K562 (cell line): ENCODE results near the gene CSAD. TPM values are rescaled to one million over a fixed set of nuclear protein-coding genes. Genes with fewer than 3 reads are reported as not detected.

Source experiments
- ARNT ChIP-seq, 2 experiments: fragments of 450-650 bp; IDR thresholded peaks; 2 replicates each; pipeline ENCODE4 v1.6.1; 2016; ENCODE audit warnings: mild to moderate bottlenecking in 1 of 2
- BRD9 ChIP-seq: fragments of 450-650 bp; IDR thresholded peaks from 2 replicates; pipeline ENCODE4 v1.6.1; 2018; ENCODE audit warnings: low read depth; ENCODE audit not compliant: partially characterized antibody
- ELF1 ChIP-seq: fragments of 200-800 bp; sonication (Bioruptor generic); IDR thresholded peaks from 2 replicates; pipeline ENCODE4 v1.6.1; 2016; ENCODE audit warnings: missing genetic modification characterization, missing compliant biosample characterization
- ELF4 ChIP-seq: fragments of 450-650 bp; formaldehyde crosslinking; IDR thresholded peaks from 2 replicates; pipeline ENCODE4 v1.4.0; 2022; ENCODE audit warnings: missing genetic modification characterization
- GATAD2A ChIP-seq: fragments of 450-650 bp; IDR thresholded peaks from 2 replicates; pipeline ENCODE4 v1.6.1; 2017
- HOMEZ ChIP-seq: fragments of 250-450 bp; sonication (Bioruptor Pico); IDR thresholded peaks from 2 replicates; pipeline ENCODE4 v1.4.0; 2020; ENCODE audit warnings: mild to moderate bottlenecking, moderate library complexity
- JUND ChIP-seq, 2 experiments: IDR thresholded peaks; 2 replicates in 1 of 2; 3 replicates in 1 of 2; pipeline ENCODE4 v1.6.1; 2011; ENCODE audit warnings: borderline replicate concordance in 2 of 2, low read depth in 2 of 2, low read length in 2 of 2, improper control_type of control experiment in 1 of 2, missing biosample characterization in 1 of 2, missing genetic modification characterization in 1 of 2, missing genetic modification reagents in 1 of 2
- MTA3 ChIP-seq: fragments of 450-650 bp; formaldehyde crosslinking; IDR thresholded peaks from 2 replicates; pipeline ENCODE4 v1.6.1; 2017; ENCODE audit warnings: mild to moderate bottlenecking, borderline replicate concordance
- NR2C2 ChIP-seq, 2 experiments: fragments of 200-800 bp in 1 of 2; sonication (Bioruptor generic) in 1 of 2; sonication (generic) in 1 of 2; formaldehyde crosslinking in 1 of 2; IDR thresholded peaks; 2 replicates each; pipeline versions ENCODE4 v1.6.1 to v1.8.0; 2016 to 2022; ENCODE audit warnings: mild to moderate bottlenecking in 1 of 2, missing compliant biosample characterization in 1 of 2, missing genetic modification characterization in 1 of 2, missing genetic modification reagents in 1 of 2
- PKNOX1 ChIP-seq: fragments of 450-650 bp; IDR thresholded peaks from 2 replicates; pipeline ENCODE4 v1.6.1; 2016
- SMARCA5 ChIP-seq: fragments of 450-650 bp; IDR thresholded peaks from 2 replicates; pipeline ENCODE4 v1.6.1; 2016
- SMARCE1 ChIP-seq: fragments of 450-650 bp; IDR thresholded peaks from 2 replicates; pipeline ENCODE4 v1.7.1; 2016; ENCODE audit warnings: mild to moderate bottlenecking
- SREBF1 ChIP-seq: fragments of 150-350 bp; IDR thresholded peaks from 2 replicates; pipeline ENCODE4 v1.6.1; 2014; ENCODE audit warnings: antibody characterized with exemption, low read depth, low read length, borderline replicate concordance
- TAF1 ChIP-seq: IDR thresholded peaks from 2 replicates; pipeline ENCODE4 v1.6.1; 2011; ENCODE audit warnings: mild to moderate bottlenecking, low read length, moderate library complexity; ENCODE audit not compliant: insufficient read depth, control insufficient read depth, severe bottlenecking; ENCODE audit errors: extremely low read depth
- TSHZ1 ChIP-seq: fragments of 250-450 bp; sonication (Bioruptor Pico); IDR thresholded peaks from 2 replicates; pipeline ENCODE4 v1.4.0; 2020; ENCODE audit warnings: mild to moderate bottlenecking, moderate library complexity
- ZBTB7A ChIP-seq: IDR thresholded peaks from 2 replicates; pipeline ENCODE4 v1.6.1; 2011; ENCODE audit warnings: low read depth, mild to moderate bottlenecking, low read length, moderate library complexity, borderline replicate concordance; ENCODE audit not compliant: control insufficient read depth
- ZNF583 ChIP-seq: fragments of 250-450 bp; sonication (Bioruptor Pico); IDR thresholded peaks from 2 replicates; pipeline ENCODE4 v1.4.0; 2020
- ZNF830 ChIP-seq: fragments of 250-450 bp; sonication (Bioruptor Pico); IDR thresholded peaks from 2 replicates; pipeline ENCODE4 v1.5.0; 2021; ENCODE audit warnings: mild to moderate bottlenecking
- polyA plus RNA-seq, 8 experiments: library from polyadenylated mRNA; depleted of rRNA in 4 of 8; stranded (reverse) in 5 of 8; unstranded in 3 of 8; fragments of >200 nt; fragmentation: Nextera tagmentation in 2 of 8; fragmentation: Illumina TruSeq in 1 of 8; extraction: Ambion mirVana in 2 of 8; extraction: Trizol in 1 of 8; gene quantifications; 2 replicates each; pipeline versions ENCODE4 v1.2.1 to v1.2.3, GENCODE V29; 2011 to 2014; ENCODE audit warnings: inconsistent platforms in 1 of 8, missing spikeins in 1 of 8
- total RNA-seq, 7 experiments: library from RNA; depleted of rRNA in 6 of 7; stranded (reverse); fragments of >200 nt in 6 of 7; fragmentation: Illumina TruSeq in 2 of 7; extraction: Trizol in 2 of 7; gene quantifications; 2 replicates each; pipeline versions ENCODE4 v1.2.1 to v1.2.3, GENCODE V29; 2011 to 2021; ENCODE audit warnings: low replicate concordance in 1 of 7

Gene CSAD
- total and polyA plus RNA-seq, 9 of the 15 experiments (the other 6 are each of a cell fraction or from before 2014, with no cell fraction given) = 1.8 to 19.6 (median 8.1) TPM

- TF ChIP-seq BRD9 (peak; percentile 87), TSHZ1 (CRISPR knock-in tag) (no peak), ELF4 (CRISPR knock-in tag) (0 out of 2 replicates have a peak, but pooled peaks have one; percentile 50), SMARCA5 (peak; percentile 71; the same call in 1 of the 2 replicates), MTA3 (peak; percentile 89; the same call in 1 of the 2 replicates), HOMEZ (CRISPR knock-in tag) (no peak), GATAD2A (peak; percentile 81), SREBF1 (no peak), SMARCE1 (peak; percentile 57), JUND (IDR thresholded peaks at IDR 0.05; ENCODE audit: borderline replicate concordance, low read depth, low read length) (0 out of 2 replicates have a peak, but pooled peaks have one; percentile 1), JUND (tag; IDR thresholded peaks at IDR 0.05; ENCODE audit: borderline replicate concordance, low read depth, low read length) (no peak), ZBTB7A (peak; percentile 67; the same call in 1 of the 2 replicates), ZNF830 (CRISPR knock-in tag) (0 out of 2 replicates have a peak, but pooled peaks have one; percentile 68), ARNT (IDR thresholded peaks at IDR 0.05) (0 out of 4 replicates have a peak, but pooled peaks of 1 of the 2 experiments have one; percentile 55), ELF1 (tag) (peak; percentile 69), TAF1 (peak; percentile 77), PKNOX1 (0 out of 2 replicates have a peak, but pooled peaks have one; percentile 23), NR2C2 (CRISPR knock-in tag; IDR thresholded peaks at IDR 0.05) (no peak), NR2C2 (tag; IDR thresholded peaks at IDR 0.05) (peak; percentile 62), ZNF583 (0 out of 2 replicates have a peak, but pooled peaks have one; percentile 26)
Observed at GRCh38 chr12:53221203-53222080, 40.7 kb upstream of the CSAD start (continued).
